CD8-positive, alpha-beta memory T cell (primary cell): ENCODE measurements around the gene SNCAIP. TPM values are rescaled to one million over a fixed set of nuclear protein-coding genes. Genes with fewer than 3 reads are reported as not detected.

Experiments
- CTCF ChIA-PET: fragments of 350-600 bp; sonication (Branson Sonifier 250); formaldehyde crosslinking; loops from one replicate; lab custom pipeline; 2021; ENCODE audit warnings: antibody characterized with exemption; lab: Charles Lee
- POLR2A ChIA-PET: fragments of 350-600 bp; sonication (Branson Sonifier 250); formaldehyde crosslinking; loops from one replicate; lab custom pipeline; 2021; ENCODE audit warnings: antibody characterized with exemption; lab: Charles Lee
- DNase-seq, 5 donors: peaks; one replicate each; pipeline versions ENCODE4 v3.0.0 to v3.0.0-alpha.2; 2020 to 2022; ENCODE audit warnings: mixed read lengths in 1 of 5
- H3K27ac ChIP-seq: one replicate; pipeline ENCODE4 v1.7.0; 2013; ENCODE audit warnings: low read depth, mild to moderate bottlenecking, low read length, moderate library complexity
- H3K27me3 ChIP-seq: 2 replicates; pipeline ENCODE4 v1.7.0; 2013; ENCODE audit warnings: low read length, mild to moderate bottlenecking; ENCODE audit not compliant: insufficient read depth, poor library complexity, severe bottlenecking
- H3K36me3 ChIP-seq: 2 replicates; pipeline ENCODE4 v1.7.0; 2013; ENCODE audit warnings: mild to moderate bottlenecking, low read length, moderate library complexity; ENCODE audit not compliant: insufficient read depth
- H3K4me1 ChIP-seq: 2 replicates; pipeline ENCODE4 v1.7.0; 2013; ENCODE audit warnings: mild to moderate bottlenecking, low read length, moderate library complexity; ENCODE audit not compliant: insufficient read depth
- H3K4me3 ChIP-seq: 2 replicates; pipeline ENCODE4 v1.7.0; 2013; ENCODE audit warnings: mild to moderate bottlenecking, low read length
- H3K9me3 ChIP-seq: 2 replicates; pipeline ENCODE4 v1.7.0; 2013; ENCODE audit warnings: mild to moderate bottlenecking, low read length
- H3K27ac Mint-ChIP-seq, 8 donors: one replicate each; pipeline ENCODE4 v1.8.0; 2020 to 2021; ENCODE audit warnings: mixed read lengths in 8 of 8, mild to moderate bottlenecking in 6 of 8, inconsistent platforms in 3 of 8, moderate library complexity in 3 of 8
- H3K27me3 Mint-ChIP-seq, 2 donors: one replicate each; pipeline ENCODE4 v1.8.0; 2020 to 2021; ENCODE audit warnings: mixed read lengths in 2 of 2, mild to moderate bottlenecking in 1 of 2, moderate library complexity in 1 of 2
- H3K36me3 Mint-ChIP-seq, 3 donors: one replicate each; pipeline ENCODE4 v1.8.0; 2020 to 2021; ENCODE audit warnings: mixed read lengths in 3 of 3, inconsistent platforms in 1 of 3, mild to moderate bottlenecking in 1 of 3
- H3K4me1 Mint-ChIP-seq, 3 donors: one replicate each; pipeline ENCODE4 v1.8.0; 2020 to 2021; ENCODE audit warnings: mixed read lengths in 3 of 3, inconsistent platforms in 1 of 3, mild to moderate bottlenecking in 1 of 3
- H3K4me3 Mint-ChIP-seq, 7 donors: one replicate each; pipeline ENCODE4 v1.8.0; 2020 to 2021; ENCODE audit warnings: mixed read lengths in 7 of 7, mild to moderate bottlenecking in 6 of 7, moderate library complexity in 4 of 7, inconsistent platforms in 2 of 7
- H3K9me3 Mint-ChIP-seq, 5 donors: one replicate each; pipeline ENCODE4 v1.8.0; 2020 to 2022; ENCODE audit warnings: mixed read lengths in 5 of 5, mild to moderate bottlenecking in 3 of 5, moderate library complexity in 2 of 5, inconsistent platforms in 1 of 5
- polyA plus RNA-seq: library from polyadenylated mRNA; unstranded; fragments of 300-500 nt; fragmentation: Illumina TruSeq; gene quantifications from one replicate; pipeline ENCODE4 v1.2.3, GENCODE V29; 2021
- total RNA-seq, 2 experiments: library from RNA; stranded (reverse); gene quantifications; one replicate each; pipeline ENCODE4 v1.2.3, GENCODE V29; 2021

SNCAIP gene
- total and polyA plus RNA-seq, 3 experiments from 2014 or later: not detected

DNA sequence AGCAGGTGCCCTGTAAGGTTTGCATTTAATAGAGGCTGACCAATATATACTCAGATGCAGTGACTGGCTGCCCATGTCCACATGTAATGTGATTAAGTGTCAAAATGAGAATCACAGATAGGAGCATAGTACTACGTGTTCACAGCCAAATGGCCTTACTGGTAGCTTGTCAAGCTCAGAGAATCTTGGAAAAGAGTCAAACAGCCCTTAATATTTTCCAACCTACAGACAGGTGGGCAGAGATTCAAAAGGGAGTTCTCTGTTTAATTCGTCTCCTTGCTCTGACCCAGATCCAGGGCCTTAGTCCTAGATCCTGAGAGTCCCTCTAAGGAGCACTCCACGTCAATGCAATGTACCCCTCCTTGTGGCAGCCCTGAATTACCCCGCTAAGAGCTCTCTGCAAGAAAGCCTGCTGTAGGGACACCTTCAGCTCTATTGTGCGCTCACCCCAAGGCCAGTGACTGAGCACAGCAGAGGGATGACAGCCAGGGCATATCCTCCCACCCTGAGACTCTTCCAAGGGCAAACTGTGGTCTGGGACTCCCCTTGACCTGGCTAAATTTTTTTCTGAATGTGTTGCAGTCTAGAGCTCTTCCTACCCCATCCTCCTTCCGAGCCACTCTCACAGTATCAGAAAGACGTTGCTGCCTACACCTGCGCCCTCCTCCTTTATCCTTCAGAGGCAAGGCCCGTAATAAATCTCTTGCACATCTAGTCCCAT, 159.2 kb downstream of the SNCAIP start:
- POLR2A ChIA-PET: no interaction called here
- Histone ChIP-seq H3K36me3 (no peaks in the 10 kb centered on the region), H3K9me3 (no peaks in the 10 kb centered on the region), H3K4me3 (no peak overlapping the region), H3K27ac (no peak overlapping the region), H3K27me3 (no peaks in the 10 kb centered on the region), H3K4me1 (no peaks in the 10 kb centered on the region)
- CTCF ChIA-PET: no interaction called here
- Mint-ChIP-seq H3K27me3 (peaks cover 3% of the 10 kb centered on the region in 2 donors), H3K9me3 (no peaks in the 10 kb centered on the region), H3K4me3 (no peak overlapping the region), H3K4me1 (no peaks in the 10 kb centered on the region), H3K27ac (no peak overlapping the region), H3K36me3 (no peaks in the 10 kb centered on the region)
- no peak for DNase-seq

GRCh38 chr5:122471752-122472061, 159.7 kb downstream of the SNCAIP start:
- no peaks in the 10 kb centered on the region for H3K4me1 Mint-ChIP-seq
- POLR2A ChIA-PET: no interaction called here
- Histone ChIP-seq H3K36me3 (no peaks in the 10 kb centered on the region), H3K4me3 (no peak overlapping the region), H3K4me1 (no peaks in the 10 kb centered on the region), H3K27ac (no peak overlapping the region), H3K9me3 (no peaks in the 10 kb centered on the region), H3K27me3 (no peaks in the 10 kb centered on the region)
- no peak overlapping the region for H3K4me3 Mint-ChIP-seq
- H3K27ac Mint-ChIP-seq: no peak overlapping the region
- CTCF ChIA-PET: no interaction called here
- no peaks in the 10 kb centered on the region for H3K36me3 Mint-ChIP-seq
- H3K27me3 Mint-ChIP-seq: peaks cover 3% of the 10 kb centered on the region in 2 donors
- DNase-seq: no peak
- no peaks in the 10 kb centered on the region for H3K9me3 Mint-ChIP-seq

GRCh38 chr5:122473138-122473843, 161.3 kb downstream of the SNCAIP start:
- Mint-ChIP-seq H3K4me1 (no peaks in the 10 kb centered on the region), H3K36me3 (no peaks in the 10 kb centered on the region), H3K9me3 (peaks cover 0 to 2% (median 0%) of the 10 kb centered on the region in 5 donors), H3K27me3 (peaks cover 3% of the 10 kb centered on the region in 2 donors), H3K4me3 (no peak overlapping the region), H3K27ac (no peak overlapping the region)
- CTCF ChIA-PET: no interaction called here
- Histone ChIP-seq H3K4me3 (no peak overlapping the region), H3K9me3 (no peaks in the 10 kb centered on the region), H3K36me3 (no peaks in the 10 kb centered on the region), H3K4me1 (no peaks in the 10 kb centered on the region), H3K27me3 (no peaks in the 10 kb centered on the region), H3K27ac (no peak overlapping the region)
- POLR2A ChIA-PET: no interaction called here
- no peak for DNase-seq

- Mint-ChIP-seq H3K9me3 (peaks cover 0 to 2% (median 0%) of the 10 kb centered on the region in 5 donors), H3K4me1 (no peaks in the 10 kb centered on the region), H3K36me3 (no peaks in the 10 kb centered on the region), H3K4me3 (no peak overlapping the region), H3K27me3 (peaks cover 3% of the 10 kb centered on the region in 2 donors), H3K27ac (no peak overlapping the region)
- Histone ChIP-seq H3K27me3 (no peaks in the 10 kb centered on the region), H3K36me3 (no peaks in the 10 kb centered on the region), H3K9me3 (no peaks in the 10 kb centered on the region), H3K4me3 (no peak overlapping the region), H3K27ac (no peak overlapping the region), H3K4me1 (no peaks in the 10 kb centered on the region)
- no peak for DNase-seq
- ChIA-PET POLR2A (no interaction called here), CTCF (no interaction called here)
These were observed 161.9 kb downstream of the SNCAIP start for GRCh38 chr5:122473941-122474340.

- no peaks in the 10 kb centered on the region for H3K36me3 Mint-ChIP-seq
- no peak overlapping the region for H3K4me3 Mint-ChIP-seq
- H3K4me1 Mint-ChIP-seq: no peaks in the 10 kb centered on the region
- Histone ChIP-seq H3K4me3 (no peak overlapping the region), H3K27ac (no peak overlapping the region), H3K27me3 (no peaks in the 10 kb centered on the region), H3K9me3 (no peaks in the 10 kb centered on the region), H3K4me1 (no peaks in the 10 kb centered on the region), H3K36me3 (no peaks in the 10 kb centered on the region)
- CTCF ChIA-PET: no interaction called here
- POLR2A ChIA-PET: no interaction called here
- H3K9me3 Mint-ChIP-seq: peaks cover 0 to 4% (median 1%) of the 10 kb centered on the region in 5 donors
- H3K27me3 Mint-ChIP-seq: peaks cover 0 to 3% of the 10 kb centered on the region in 2 donors
- no peak for DNase-seq
- H3K27ac Mint-ChIP-seq: no peak overlapping the region
These were observed 166.9 kb downstream of the SNCAIP start for GRCh38 chr5:122478741-122479442.

DNA sequence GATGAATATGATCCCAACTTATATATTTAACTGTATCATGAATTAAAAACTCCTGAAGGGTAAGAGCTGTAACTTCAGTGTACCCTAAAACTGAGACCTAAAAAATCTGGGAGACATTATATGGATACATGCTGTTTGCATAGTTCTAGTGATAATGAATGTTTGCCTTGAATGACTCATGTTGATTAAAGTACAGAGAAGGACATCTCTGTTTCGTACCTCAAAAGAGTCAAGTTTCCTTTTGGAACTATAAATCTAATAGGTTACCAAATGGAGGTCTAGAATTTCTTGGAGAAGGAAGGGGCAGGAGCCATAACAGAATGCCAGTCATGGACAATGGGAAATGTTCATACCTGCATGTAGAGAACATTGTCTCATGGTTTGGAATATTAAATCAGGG, 168.1 kb downstream of the SNCAIP start:
- Histone ChIP-seq H3K4me3 (no peak overlapping the region), H3K4me1 (no peaks in the 10 kb centered on the region), H3K9me3 (no peaks in the 10 kb centered on the region), H3K27me3 (no peaks in the 10 kb centered on the region), H3K27ac (no peak overlapping the region), H3K36me3 (no peaks in the 10 kb centered on the region)
- H3K36me3 Mint-ChIP-seq: no peaks in the 10 kb centered on the region
- H3K4me1 Mint-ChIP-seq: no peaks in the 10 kb centered on the region
- H3K27me3 Mint-ChIP-seq: no peaks in the 10 kb centered on the region
- no peak for DNase-seq
- CTCF ChIA-PET: no interaction called here
- no peak overlapping the region for H3K4me3 Mint-ChIP-seq
- POLR2A ChIA-PET: no interaction called here
- H3K9me3 Mint-ChIP-seq: peaks cover 0 to 7% (median 3%) of the 10 kb centered on the region in 5 donors
- H3K27ac Mint-ChIP-seq: no peak overlapping the region

DNA sequence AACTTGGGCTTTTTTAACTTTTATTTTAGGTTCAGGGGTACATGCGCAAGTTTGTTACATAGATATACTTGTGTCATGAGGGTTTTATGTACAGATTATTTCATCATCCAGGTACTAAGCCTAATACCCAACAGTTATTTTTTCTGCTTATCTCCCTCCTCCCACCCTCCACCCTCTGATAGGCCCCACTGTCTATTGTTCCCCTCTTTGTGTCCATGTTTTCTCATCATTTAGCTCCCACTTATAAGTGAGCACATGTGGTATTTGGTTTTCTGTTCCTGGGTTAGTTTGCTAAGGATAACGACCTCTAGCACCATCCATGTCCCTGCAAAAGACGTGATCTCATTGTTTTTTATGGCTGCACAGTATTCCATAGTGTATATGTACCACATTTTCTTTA, 172.1 kb downstream of the SNCAIP start:
- Histone ChIP-seq H3K36me3 (no peaks in the 10 kb centered on the region), H3K27me3 (no peaks in the 10 kb centered on the region), H3K9me3 (no peaks in the 10 kb centered on the region), H3K4me3 (no peak overlapping the region), H3K27ac (no peak overlapping the region), H3K4me1 (no peaks in the 10 kb centered on the region)
- Mint-ChIP-seq H3K4me3 (no peak overlapping the region), H3K27me3 (no peaks in the 10 kb centered on the region), H3K9me3 (peaks cover 0 to 7% (median 1%) of the 10 kb centered on the region in 5 donors), H3K27ac (no peak overlapping the region), H3K36me3 (no peaks in the 10 kb centered on the region), H3K4me1 (no peaks in the 10 kb centered on the region)
- CTCF ChIA-PET: no interaction called here
- POLR2A ChIA-PET: no interaction called here
- no peak for DNase-seq

- H3K4me3 ChIP-seq: no peak overlapping the region
- no peak for DNase-seq
- H3K27me3 Mint-ChIP-seq: no peaks in the 10 kb centered on the region
- H3K4me1 Mint-ChIP-seq: no peaks in the 10 kb centered on the region
- no peaks in the 10 kb centered on the region for H3K9me3 ChIP-seq
- H3K4me1 ChIP-seq: no peaks in the 10 kb centered on the region
- H3K9me3 Mint-ChIP-seq: peaks cover 0 to 7% (median 1%) of the 10 kb centered on the region in 5 donors
- no peaks in the 10 kb centered on the region for H3K36me3 ChIP-seq
- ChIA-PET CTCF (interaction anchor here (1.0 kb wide), 1 partner anchor 19 kb away, joined by 3 read pairs; no protein-coding TSS in a partner anchor), POLR2A (no interaction called here)
- H3K27ac Mint-ChIP-seq: no peak overlapping the region
- H3K4me3 Mint-ChIP-seq: no peak overlapping the region
- no peaks in the 10 kb centered on the region for H3K36me3 Mint-ChIP-seq
- H3K27me3 ChIP-seq: no peaks in the 10 kb centered on the region
- H3K27ac ChIP-seq: no peak overlapping the region
These were observed 173.2 kb downstream of the SNCAIP start for GRCh38 chr5:122485226-122485625.
